Endothelial cell of umbilical vein (primary cell): Measurements from ENCODE around the gene INTS12. TPM values are rescaled to one million over a fixed set of nuclear protein-coding genes. Genes with fewer than 3 reads are reported as not detected.

ENCODE experiments used
- BruUV-seq: library from RNA; stranded (reverse); fragments of 400-500 nt; replicated peaks from 2 replicates; lab custom pipeline; 2021; lab: Mats Ljungman, UMichigan
- CTCF ChIA-PET: fragments of 300-600, 350-600 bp; sonication (Branson Sonifier 250); formaldehyde crosslinking; loops from one replicate; lab custom pipeline; 2021; ENCODE audit warnings: antibody characterized with exemption, inconsistent platforms; lab: Charles Lee
- POLR2A ChIA-PET: fragments of 300-600, 350-600 bp; sonication (Branson Sonifier 250); formaldehyde crosslinking; loops from one replicate; lab custom pipeline; 2021; ENCODE audit warnings: antibody characterized with exemption, inconsistent platforms; lab: Charles Lee
- DNase-seq: peaks from one replicate; pipeline ENCODE4 v3.0.0-alpha.2; 2011; ENCODE audit warnings: low read depth, low spot score
- FAIRE-seq: peaks from 2 replicates; lab custom pipeline; 2011; peaks lifted over from hg19 to GRCh38; lab: Jason Lieb, UNC
- H2AFZ ChIP-seq: 2 replicates; pipeline ENCODE4 v1.6.0; 2012; ENCODE audit warnings: low read depth, low read length, control low read depth, inconsistent platforms
- H3K27ac ChIP-seq: 2 replicates; pipeline ENCODE4 v1.5.1; 2011; ENCODE audit warnings: low read depth, mild to moderate bottlenecking, control low read depth, low read length, moderate library complexity; ENCODE audit not compliant: insufficient read depth
- H3K27me3 ChIP-seq, 2 experiments: 2 replicates each; pipeline versions ENCODE4 v1.6.0 to v1.6.1; 2011; ENCODE audit warnings: low read length in 2 of 2, mixed read lengths in 1 of 2; ENCODE audit not compliant: control insufficient read depth in 2 of 2, insufficient read depth in 2 of 2
- H3K36me3 ChIP-seq, 2 experiments: 2 replicates in 1 of 2; 3 replicates in 1 of 2; pipeline ENCODE4 v1.5.1; 2011; ENCODE audit warnings: low read length in 2 of 2, mild to moderate bottlenecking in 1 of 2, moderate library complexity in 1 of 2; ENCODE audit not compliant: control insufficient read depth in 2 of 2, insufficient read depth in 2 of 2; ENCODE audit errors: extremely low read depth in 1 of 2
- H3K4me1 ChIP-seq: 3 replicates; pipeline ENCODE4 v1.5.1; 2011; ENCODE audit warnings: mild to moderate bottlenecking, low read length; ENCODE audit not compliant: control insufficient read depth, insufficient read depth; ENCODE audit errors: extremely low read depth
- H3K4me2 ChIP-seq: 2 replicates; pipeline ENCODE4 v1.6.1; 2011; ENCODE audit warnings: low read length, control low read depth, mixed read lengths; ENCODE audit not compliant: insufficient read depth
- H3K4me3 ChIP-seq, 3 experiments: fragments of 200-600 bp in 1 of 3; sonication (generic), shearing (Covaris generic) in 1 of 3; replicated peaks in 1 of 3; 2 replicates each; pipeline ENCODE4 v1.5.1; 2011 to 2016; ENCODE audit warnings: control low read depth in 3 of 3, low read length in 3 of 3, mild to moderate bottlenecking in 2 of 3, inconsistent platforms in 1 of 3, low read depth in 1 of 3, moderate library complexity in 1 of 3; ENCODE audit not compliant: insufficient read depth in 1 of 3
- H3K79me2 ChIP-seq: 2 replicates; pipeline ENCODE4 v1.6.0; 2012; ENCODE audit warnings: low read length, inconsistent platforms; ENCODE audit not compliant: control insufficient read depth, insufficient read depth
- H3K9ac ChIP-seq: replicated peaks from 2 replicates; pipeline ENCODE3; 2011; ENCODE audit warnings: low read length, control low read depth; ENCODE audit not compliant: insufficient read depth; ENCODE audit errors: extremely low read depth
- H3K9me1 ChIP-seq: replicated peaks from 3 replicates; pipeline ENCODE4 v1.6.0; 2011; ENCODE audit warnings: mild to moderate bottlenecking, low read length; ENCODE audit not compliant: control insufficient read depth, insufficient read depth; ENCODE audit errors: extremely low read depth
- H3K9me3 ChIP-seq: replicated peaks from 2 replicates; pipeline ENCODE4 v1.5.1; 2012; ENCODE audit warnings: low read length, inconsistent platforms; ENCODE audit not compliant: control insufficient read depth, insufficient read depth
- H4K20me1 ChIP-seq: replicated peaks from 2 replicates; pipeline ENCODE3; 2011; ENCODE audit warnings: mild to moderate bottlenecking, low read length; ENCODE audit not compliant: control insufficient read depth, insufficient read depth; ENCODE audit errors: extremely low read depth
- EZH2 ChIP-seq: IDR thresholded peaks from 2 replicates; pipeline ENCODE4 v1.6.1; 2012; ENCODE audit warnings: borderline replicate concordance, low read depth, mild to moderate bottlenecking, moderate library complexity, low read length, inconsistent platforms; ENCODE audit not compliant: severe bottlenecking
- FOS ChIP-seq: IDR thresholded peaks from 2 replicates; pipeline ENCODE4 v1.6.1; 2011; ENCODE audit warnings: mild to moderate bottlenecking, low read length, moderate library complexity, borderline replicate concordance; ENCODE audit not compliant: insufficient read depth
- GATA2 ChIP-seq: IDR thresholded peaks from 2 replicates; pipeline ENCODE4 v1.7.0; 2011; ENCODE audit warnings: low read depth, mild to moderate bottlenecking, moderate library complexity, mixed read lengths, low read length; ENCODE audit not compliant: insufficient read length, insufficient read depth
- JUN ChIP-seq: IDR thresholded peaks from 2 replicates; pipeline ENCODE4 v1.6.1; 2011; ENCODE audit warnings: borderline replicate concordance, low read depth; ENCODE audit not compliant: insufficient read length, insufficient read depth
- MYC ChIP-seq: IDR thresholded peaks from one replicate; pipeline ENCODE4 v1.6.1; 2011; ENCODE audit warnings: mild to moderate bottlenecking, low read depth, low read length
- POLR2A ChIP-seq: IDR thresholded peaks from 2 replicates; pipeline ENCODE4 v1.6.1; 2012; ENCODE audit warnings: low read depth, mild to moderate bottlenecking, control low read depth, low read length
- POLR2AphosphoS5 ChIP-seq: IDR thresholded peaks from 2 replicates; pipeline ENCODE4 v1.6.1; 2012; ENCODE audit warnings: low read depth, mild to moderate bottlenecking, control low read depth, low read length, moderate library complexity; ENCODE audit not compliant: insufficient read depth
- dilution Hi-C: fragments of 300-500 bp; cut with MboI; formaldehyde crosslinking; loops from one replicate; pipeline ENCODE4 v1.15.0; 2019; ENCODE audit warnings: low sequenced_read_pairs; ENCODE audit not compliant: extremely low pct_ligation_motif_present
- intact Hi-C: fragments of 100-400 bp; cut with micrococcal nuclease; formaldehyde crosslinking; loops from one replicate; pipeline ENCODE4 v1.10.0; 2022
- polyA plus RNA-seq, 4 experiments: library from polyadenylated mRNA; depleted of rRNA in 3 of 4; stranded (reverse) in 3 of 4; unstranded in 1 of 4; fragments of >200 nt; gene quantifications; 2 replicates each; pipeline versions ENCODE4 v1.2.1 to v1.2.3, GENCODE V29; 2011 to 2012; ENCODE audit warnings: missing spikeins in 1 of 4
- total RNA-seq: library from RNA; stranded (reverse); gene quantifications from 2 replicates; pipeline ENCODE4 v1.2.3, GENCODE V29; 2021
- TF ChIP-seq, protein P1 (sequence below), 2 donors: IDR thresholded peaks; 1 replicate in 1 of 2; 2 replicates in 1 of 2; pipeline ENCODE4 v1.5.1; 2011; ENCODE audit warnings: low read length in 2 of 2, mild to moderate bottlenecking in 2 of 2, moderate library complexity in 2 of 2, control low read depth in 1 of 2, inconsistent platforms in 1 of 2, low read depth in 1 of 2; ENCODE audit not compliant: insufficient read depth in 1 of 2; ENCODE audit errors: extremely low read depth in 1 of 2
- TF ChIP-seq, protein P2 (sequence below): IDR thresholded peaks from 2 replicates; pipeline ENCODE4 v1.6.1; 2011; ENCODE audit not compliant: insufficient read depth, insufficient read length

The INTS12 gene
- total and polyA plus RNA-seq, 2 donors (not counting 3 experiments of a cell fraction or from before 2014, with no cell fraction given) = 19.7 to 20.9 TPM

DNA sequence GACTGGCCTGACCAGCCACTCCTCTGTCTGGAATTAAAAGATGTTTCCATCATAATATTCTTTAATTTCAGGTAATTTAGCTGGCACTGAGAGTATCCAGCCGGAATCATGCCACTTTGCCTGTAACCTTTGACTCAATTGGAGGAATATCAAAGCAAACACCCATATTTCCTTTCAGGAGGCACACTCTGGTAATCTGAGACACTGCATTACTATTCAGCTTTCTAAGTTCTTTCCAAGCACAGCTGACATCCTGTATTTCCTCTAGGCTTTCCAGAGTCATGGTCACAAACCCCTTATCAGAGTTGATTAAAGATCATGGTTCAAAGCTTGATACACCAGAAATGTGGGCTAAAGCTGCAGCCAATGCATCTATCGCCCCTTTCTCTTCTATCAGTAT, 29.3 kb downstream of the INTS12 start:
- Histone ChIP-seq H3K27me3 (no peaks in the 10 kb centered on the region), H4K20me1 (no peaks in the 10 kb centered on the region), H3K4me3 (no peak overlapping the region), H3K36me3 (peaks cover 0 to 6% of the 10 kb centered on the region in 2 experiments), H3K9me1 (no peaks in the 10 kb centered on the region), H3K9ac (no peak overlapping the region), H3K4me1 (peaks cover 3% of the 10 kb centered on the region), H3K4me2 (no peak overlapping the region), H3K79me2 (no peaks in the 10 kb centered on the region), H2AFZ (no peak overlapping the region), H3K9me3 (no peaks in the 10 kb centered on the region), H3K27ac (no peak overlapping the region)
- CTCF ChIA-PET = interaction anchor here (1.0 to 1.5 kb wide), 2 partner anchors 14 to 587 kb away, joined by 3 to 4 read pairs; no protein-coding TSS in a partner anchor
- FAIRE-seq = no peak
- intact Hi-C loops = no loop called here
- POLR2A ChIA-PET = no interaction called here
- no peak for TF ChIP-seq FOS
- TF ChIP-seq POLR2A = no peak
- no peak for TF ChIP-seq EZH2
- no peak for TF ChIP-seq POLR2AphosphoS5
- no peak for TF ChIP-seq GATA2
- no peak for TF ChIP-seq MYC
- TF ChIP-seq, protein P1, sequence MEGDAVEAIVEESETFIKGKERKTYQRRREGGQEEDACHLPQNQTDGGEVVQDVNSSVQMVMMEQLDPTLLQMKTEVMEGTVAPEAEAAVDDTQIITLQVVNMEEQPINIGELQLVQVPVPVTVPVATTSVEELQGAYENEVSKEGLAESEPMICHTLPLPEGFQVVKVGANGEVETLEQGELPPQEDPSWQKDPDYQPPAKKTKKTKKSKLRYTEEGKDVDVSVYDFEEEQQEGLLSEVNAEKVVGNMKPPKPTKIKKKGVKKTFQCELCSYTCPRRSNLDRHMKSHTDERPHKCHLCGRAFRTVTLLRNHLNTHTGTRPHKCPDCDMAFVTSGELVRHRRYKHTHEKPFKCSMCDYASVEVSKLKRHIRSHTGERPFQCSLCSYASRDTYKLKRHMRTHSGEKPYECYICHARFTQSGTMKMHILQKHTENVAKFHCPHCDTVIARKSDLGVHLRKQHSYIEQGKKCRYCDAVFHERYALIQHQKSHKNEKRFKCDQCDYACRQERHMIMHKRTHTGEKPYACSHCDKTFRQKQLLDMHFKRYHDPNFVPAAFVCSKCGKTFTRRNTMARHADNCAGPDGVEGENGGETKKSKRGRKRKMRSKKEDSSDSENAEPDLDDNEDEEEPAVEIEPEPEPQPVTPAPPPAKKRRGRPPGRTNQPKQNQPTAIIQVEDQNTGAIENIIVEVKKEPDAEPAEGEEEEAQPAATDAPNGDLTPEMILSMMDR (IDR thresholded peaks at IDR 0.05; ENCODE audit: extremely low read depth in 1 of 2, insufficient read depth in 1 of 2, low read depth in 1 of 2, low read length in 2 of 2) = no peak
- no peak for TF ChIP-seq JUN
- TF ChIP-seq, protein P2, sequence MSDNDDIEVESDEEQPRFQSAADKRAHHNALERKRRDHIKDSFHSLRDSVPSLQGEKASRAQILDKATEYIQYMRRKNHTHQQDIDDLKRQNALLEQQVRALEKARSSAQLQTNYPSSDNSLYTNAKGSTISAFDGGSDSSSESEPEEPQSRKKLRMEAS = no peak
- peak; percentile 60 for DNase-seq
- dilution Hi-C loops = no loop called here
- no TSS peak for BruUV-seq
